SK-N-SH treated with all-trans-retinoic acid at 6 μM for 48 hours (cell line): ENCODE data around the gene C2orf74.

Source experiments
- ATAC-seq: fragments of 200-7000 bp; cut with Tn5 transposase; 3 replicates; pipeline ENCODE4 v1.9.1; 2020; ENCODE audit warnings: mild to moderate bottlenecking, moderate library complexity
- ARNTL ChIP-seq: fragments of 450-650 bp; formaldehyde crosslinking; IDR thresholded peaks from 2 replicates; pipeline ENCODE4 v1.5.0; 2020; ENCODE audit warnings: low read depth, mild to moderate bottlenecking, moderate library complexity, borderline replicate concordance
- BACH2 ChIP-seq: fragments of 250-450 bp; sonication (Bioruptor Pico); IDR thresholded peaks from 2 replicates; pipeline ENCODE4 v1.9.0; 2021; ENCODE audit warnings: mild to moderate bottlenecking, borderline replicate concordance
- CSDC2 ChIP-seq: fragments of 250-450 bp; sonication (Bioruptor Pico); IDR thresholded peaks from 2 replicates; pipeline ENCODE4 v1.5.0; 2020; ENCODE audit warnings: mild to moderate bottlenecking, moderate library complexity
- CSRNP3 ChIP-seq: fragments of 250-450 bp; sonication (Bioruptor Pico); IDR thresholded peaks from 2 replicates; pipeline ENCODE4 v1.5.1; 2021; ENCODE audit warnings: mild to moderate bottlenecking, moderate library complexity
- ESRRG ChIP-seq: fragments of 250-450 bp; sonication (Bioruptor Pico); IDR thresholded peaks from 2 replicates; pipeline ENCODE4 v1.6.1; 2021; ENCODE audit warnings: mild to moderate bottlenecking
- GLIS3 ChIP-seq: fragments of 250-450 bp; sonication (Bioruptor Pico); IDR thresholded peaks from 2 replicates; pipeline ENCODE4 v1.5.0; 2020; ENCODE audit warnings: mild to moderate bottlenecking, moderate library complexity
- ISL1 ChIP-seq: fragments of 250-450 bp; sonication (Bioruptor Pico); IDR thresholded peaks from 2 replicates; pipeline ENCODE4 v2.1.2; 2022; ENCODE audit warnings: mild to moderate bottlenecking, moderate library complexity
- OSR1 ChIP-seq: fragments of 250-450 bp; sonication (Bioruptor Pico); IDR thresholded peaks from 2 replicates; pipeline ENCODE4 v1.8.0; 2022; ENCODE audit warnings: moderate library complexity, mild to moderate bottlenecking, inconsistent platforms
- PATZ1 ChIP-seq: fragments of 250-450 bp; sonication (Bioruptor Pico); IDR thresholded peaks from 2 replicates; pipeline ENCODE4 v1.8.0; 2020; ENCODE audit warnings: mild to moderate bottlenecking, moderate library complexity, borderline replicate concordance
- PPARA ChIP-seq: fragments of 250-450 bp; sonication (Bioruptor Pico); IDR thresholded peaks from 2 replicates; pipeline ENCODE4 v1.5.0; 2020; ENCODE audit warnings: mild to moderate bottlenecking, borderline replicate concordance
- RARB ChIP-seq: fragments of 250-450 bp; sonication (Bioruptor Pico); IDR thresholded peaks from 2 replicates; pipeline ENCODE4 v1.8.0; 2021; ENCODE audit warnings: mild to moderate bottlenecking, moderate library complexity
- SNAI2 ChIP-seq: fragments of 250-450 bp; sonication (Bioruptor Pico); IDR thresholded peaks from 2 replicates; pipeline ENCODE4 v1.5.0; 2020; ENCODE audit warnings: mild to moderate bottlenecking, moderate library complexity
- TCF4 ChIP-seq: fragments of 250-450 bp; sonication (Bioruptor Pico); IDR thresholded peaks from 2 replicates; pipeline ENCODE4 v1.8.0; 2021; ENCODE audit warnings: mild to moderate bottlenecking, moderate library complexity, borderline replicate concordance
- TOX ChIP-seq: fragments of 250-450 bp; sonication (Bioruptor Pico); IDR thresholded peaks from 2 replicates; pipeline ENCODE4 v1.8.0; 2021; ENCODE audit warnings: mild to moderate bottlenecking, moderate library complexity, borderline replicate concordance
- ZC3H10 ChIP-seq: fragments of 250-450 bp; sonication (Bioruptor Pico); IDR thresholded peaks from 2 replicates; pipeline ENCODE4 v1.5.1; 2021; ENCODE audit warnings: mild to moderate bottlenecking, moderate library complexity
- ZFP3 ChIP-seq: fragments of 250-450 bp; sonication (Bioruptor Pico); IDR thresholded peaks from 2 replicates; pipeline ENCODE4 v1.5.0; 2020; ENCODE audit warnings: mild to moderate bottlenecking, moderate library complexity
- ZFP30 ChIP-seq: fragments of 450-650 bp; formaldehyde crosslinking; IDR thresholded peaks from 2 replicates; pipeline ENCODE4 v1.5.0; 2022; ENCODE audit warnings: mild to moderate bottlenecking, moderate library complexity
- ZNF565 ChIP-seq: fragments of 450-650 bp; formaldehyde crosslinking; conservative IDR thresholded peaks from 2 replicates; pipeline ENCODE4 v1.5.0; 2020; ENCODE audit warnings: low read depth, mild to moderate bottlenecking, moderate library complexity
- ZNF70 ChIP-seq: fragments of 450-650 bp; formaldehyde crosslinking; IDR thresholded peaks from 2 replicates; pipeline ENCODE4 v1.5.0; 2020; ENCODE audit warnings: mild to moderate bottlenecking, moderate library complexity
- ZNF8 ChIP-seq: fragments of 450-650 bp; formaldehyde crosslinking; IDR thresholded peaks from 2 replicates; pipeline ENCODE4 v1.5.0; 2020; ENCODE audit warnings: mild to moderate bottlenecking, moderate library complexity
- TF ChIP-seq, protein P1 (sequence below): fragments of 250-450 bp; sonication (Bioruptor Pico); IDR thresholded peaks from 2 replicates; pipeline ENCODE4 v1.8.0; 2021; ENCODE audit warnings: low read depth, mild to moderate bottlenecking, moderate library complexity, borderline replicate concordance
- TF ChIP-seq, protein P2 (sequence below): fragments of 250-450 bp; sonication (Bioruptor Pico); IDR thresholded peaks from 2 replicates; pipeline ENCODE4 v1.5.1; 2020; ENCODE audit warnings: low read depth, mild to moderate bottlenecking, moderate library complexity

C2orf74 gene

DNA sequence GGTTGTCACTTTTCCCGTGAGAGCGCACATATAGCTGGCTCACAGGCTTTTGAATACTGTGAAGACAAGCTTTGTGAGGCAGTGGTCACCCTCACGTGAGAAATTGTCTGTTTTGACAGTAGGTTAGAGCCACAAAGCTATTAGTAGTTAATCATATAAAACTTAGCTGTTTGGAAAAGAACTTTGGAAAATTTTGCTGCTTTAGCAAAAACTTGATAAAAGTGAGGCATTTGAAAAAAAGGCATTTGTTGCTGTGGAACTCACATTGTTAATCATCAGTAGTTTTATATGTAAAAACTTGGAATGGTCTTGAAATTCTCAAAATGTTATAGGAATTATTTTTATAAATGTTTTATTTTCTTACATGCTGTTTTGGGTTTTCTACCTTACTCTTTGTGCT lies 22.3 kb downstream of the C2orf74 start:
- TF ChIP-seq GLIS3 (CRISPR knock-in tag) = no peak
- no peak for TF ChIP-seq ZNF565 (CRISPR knock-in tag)
- TF ChIP-seq ZNF8 = no peak
- no peak for TF ChIP-seq OSR1
- TF ChIP-seq, protein P1, sequence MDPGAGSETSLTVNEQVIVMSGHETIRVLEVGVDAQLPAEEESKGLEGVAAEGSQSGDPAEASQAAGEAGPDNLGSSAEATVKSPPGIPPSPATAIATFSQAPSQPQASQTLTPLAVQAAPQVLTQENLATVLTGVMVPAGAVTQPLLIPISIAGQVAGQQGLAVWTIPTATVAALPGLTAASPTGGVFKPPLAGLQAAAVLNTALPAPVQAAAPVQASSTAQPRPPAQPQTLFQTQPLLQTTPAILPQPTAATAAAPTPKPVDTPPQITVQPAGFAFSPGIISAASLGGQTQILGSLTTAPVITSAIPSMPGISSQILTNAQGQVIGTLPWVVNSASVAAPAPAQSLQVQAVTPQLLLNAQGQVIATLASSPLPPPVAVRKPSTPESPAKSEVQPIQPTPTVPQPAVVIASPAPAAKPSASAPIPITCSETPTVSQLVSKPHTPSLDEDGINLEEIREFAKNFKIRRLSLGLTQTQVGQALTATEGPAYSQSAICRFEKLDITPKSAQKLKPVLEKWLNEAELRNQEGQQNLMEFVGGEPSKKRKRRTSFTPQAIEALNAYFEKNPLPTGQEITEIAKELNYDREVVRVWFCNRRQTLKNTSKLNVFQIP = no peak
- no peak for TF ChIP-seq PATZ1
- no peak for TF ChIP-seq ISL1 (CRISPR knock-in tag)
- no peak for TF ChIP-seq ZFP30 (CRISPR knock-in tag)
- no peak for TF ChIP-seq SNAI2 (CRISPR knock-in tag)
- no peak for TF ChIP-seq ZC3H10 (CRISPR knock-in tag)
- no peak for TF ChIP-seq TOX
- no peak for TF ChIP-seq ESRRG (CRISPR knock-in tag)
- TF ChIP-seq CSRNP3 (CRISPR knock-in tag) = no peak
- TF ChIP-seq ARNTL (CRISPR knock-in tag) = no peak
- TF ChIP-seq ZNF70 = no peak
- no peak for TF ChIP-seq TCF4 (CRISPR knock-in tag)
- ATAC-seq = no peak

DNA sequence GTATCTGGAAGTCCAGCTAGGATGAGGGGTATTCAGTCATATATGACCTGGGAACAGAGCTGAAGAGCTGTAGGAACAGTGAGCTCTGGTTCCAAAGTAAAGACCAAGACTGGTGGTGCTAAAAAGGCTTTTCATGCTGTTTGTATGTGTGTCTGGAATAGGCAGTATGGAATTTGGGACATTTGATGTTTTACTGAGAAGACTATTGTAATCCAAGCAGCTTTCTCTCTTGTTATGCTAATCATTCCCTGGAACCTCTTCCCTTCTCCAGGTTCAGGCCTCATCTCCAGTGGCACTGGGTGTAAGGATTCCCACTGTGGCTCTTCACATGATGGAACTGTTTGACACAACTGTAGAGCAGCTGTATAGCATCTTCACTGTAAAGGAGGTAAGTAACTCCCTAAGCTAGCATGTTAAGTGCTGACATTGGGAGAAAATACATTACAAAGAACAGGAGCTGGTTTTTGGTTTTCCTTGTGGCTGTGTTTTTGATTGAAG lies 23.3 kb downstream of the C2orf74 start:
- no peak for TF ChIP-seq ZNF8
- TF ChIP-seq RARB = no peak
- TF ChIP-seq ZFP30 (CRISPR knock-in tag) = no peak

GRCh38 chr2:61187085-61187484 lies 25.1 kb downstream of the C2orf74 start:
- TF ChIP-seq PPARA (no peak), ZFP30 (CRISPR knock-in tag) (no peak), RARB (no peak), ZNF70 (no peak), GLIS3 (CRISPR knock-in tag) (no peak), PATZ1 (no peak), ZNF8 (no peak), ESRRG (CRISPR knock-in tag) (no peak), ZNF565 (CRISPR knock-in tag) (no peak), OSR1 (no peak), ZFP3 (CRISPR knock-in tag) (no peak), CSRNP3 (CRISPR knock-in tag) (no peak), ARNTL (CRISPR knock-in tag) (no peak), BACH2 (CRISPR knock-in tag) (no peak), ZC3H10 (CRISPR knock-in tag) (no peak), TOX (no peak), TCF4 (CRISPR knock-in tag) (no peak), CSDC2 (no peak)
- TF ChIP-seq, protein P1 = no peak
- TF ChIP-seq, protein P2, sequence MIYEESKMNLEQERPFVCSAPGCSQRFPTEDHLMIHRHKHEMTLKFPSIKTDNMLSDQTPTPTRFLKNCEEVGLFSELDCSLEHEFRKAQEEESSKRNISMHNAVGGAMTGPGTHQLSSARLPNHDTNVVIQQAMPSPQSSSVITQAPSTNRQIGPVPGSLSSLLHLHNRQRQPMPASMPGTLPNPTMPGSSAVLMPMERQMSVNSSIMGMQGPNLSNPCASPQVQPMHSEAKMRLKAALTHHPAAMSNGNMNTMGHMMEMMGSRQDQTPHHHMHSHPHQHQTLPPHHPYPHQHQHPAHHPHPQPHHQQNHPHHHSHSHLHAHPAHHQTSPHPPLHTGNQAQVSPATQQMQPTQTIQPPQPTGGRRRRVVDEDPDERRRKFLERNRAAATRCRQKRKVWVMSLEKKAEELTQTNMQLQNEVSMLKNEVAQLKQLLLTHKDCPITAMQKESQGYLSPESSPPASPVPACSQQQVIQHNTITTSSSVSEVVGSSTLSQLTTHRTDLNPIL (CRISPR knock-in tag) = no peak
- TF ChIP-seq, all 23 proteins: peak for 0
- ATAC-seq = no peak

More for the DNA sequence above, 23.3 kb downstream of the C2orf74 start:
- no peak for ATAC-seq
